GM18511 (cell line): ENCODE measurements around the gene SRRM1.
"Not testable (repeated sequence)": the region's sequence is repeated elsewhere in the genome, so short reads cannot be mapped to it uniquely, and the experiment has no call there.

Experiments
- ATAC-seq: cut with Tn5 transposase; IDR thresholded peaks from one replicate; pipeline ENCODE4 v1.9.1; 2021; ENCODE audit warnings: mild to moderate bottlenecking, moderate library complexity; ENCODE audit not compliant: unreplicated experiment

Gene SRRM1

GRCh38 chr1:24643363-24644099 is 429 bp downstream of the SRRM1 start:
- ATAC-seq = peak; percentile 27

- no peak for ATAC-seq
These were observed 940 bp downstream of the SRRM1 start for GRCh38 chr1:24644100-24644384.

GRCh38 chr1:24648919-24649318 is 5.8 kb downstream of the SRRM1 start:
- ATAC-seq = no peak

GRCh38 chr1:24652382-24652781 is 9.3 kb downstream of the SRRM1 start:
- ATAC-seq = no peak

- no peak for ATAC-seq
These were observed 10.9 kb downstream of the SRRM1 start for GRCh38 chr1:24654010-24654409.

GRCh38 chr1:24656046-24656445 is 12.9 kb downstream of the SRRM1 start:
- no peak for ATAC-seq

- no peak for ATAC-seq
These were observed 14.7 kb downstream of the SRRM1 start for GRCh38 chr1:24657781-24658180.

- ATAC-seq = no peak
These were observed 16.2 kb downstream of the SRRM1 start for GRCh38 chr1:24659166-24659904.

GRCh38 chr1:24659993-24660665 is 17.0 kb downstream of the SRRM1 start:
- no peak for ATAC-seq

- no peak for ATAC-seq
These were observed 21.5 kb downstream of the SRRM1 start for GRCh38 chr1:24664507-24665033.

- ATAC-seq = no peak
These were observed 23.7 kb downstream of the SRRM1 start for GRCh38 chr1:24666794-24667193.

GRCh38 chr1:24671372-24671771 is 28.3 kb downstream of the SRRM1 start:
- ATAC-seq = not testable (repeated sequence)

GRCh38 chr1:24672686-24673085 is 29.6 kb downstream of the SRRM1 start:
- not testable (repeated sequence) for ATAC-seq

- no peak for ATAC-seq
These were observed 30.2 kb downstream of the SRRM1 start for GRCh38 chr1:24673341-24673740.

GRCh38 chr1:24678421-24678820 is 35.3 kb downstream of the SRRM1 start:
- not testable (repeated sequence) for ATAC-seq

- no peak for ATAC-seq
These were observed 36.6 kb downstream of the SRRM1 start for GRCh38 chr1:24679725-24680124.

- no peak for ATAC-seq
These were observed 40.6 kb downstream of the SRRM1 start for GRCh38 chr1:24683713-24684162.

GRCh38 chr1:24688033-24688432 is 44.9 kb downstream of the SRRM1 start:
- ATAC-seq = no peak

- ATAC-seq = no peak
These were observed 45.6 kb downstream of the SRRM1 start for GRCh38 chr1:24688621-24689195.

GRCh38 chr1:24691051-24691450 is 47.9 kb downstream of the SRRM1 start:
- ATAC-seq = no peak

- ATAC-seq = no peak
These were observed 49.4 kb downstream of the SRRM1 start for GRCh38 chr1:24692351-24692980.
